GM10266 (cell line): ENCODE results near the gene PHF23.
A peak's percentile ranks its signal among the peaks of the same experiment; 100 is the strongest.

Experiments used
- DNase-seq: peaks from one replicate; pipeline ENCODE4 v3.0.0; 2012; ENCODE audit errors: extremely low spot score
- CTCF ChIP-seq: IDR thresholded peaks from 2 replicates; pipeline ENCODE4 v1.5.1; 2012; ENCODE audit warnings: mild to moderate bottlenecking, low read depth; ENCODE audit not compliant: control insufficient read depth, insufficient read depth; ENCODE audit errors: missing control alignments

Gene PHF23

GRCh38 chr17:7218758-7219157 lies 20.5 kb downstream of the PHF23 start:
- no peak for DNase-seq
- TF ChIP-seq CTCF = no peak

GRCh38 chr17:7218166-7218565 lies 21.1 kb downstream of the PHF23 start:
- DNase-seq = no peak
- TF ChIP-seq CTCF = no peak

- peak; percentile 53 for DNase-seq
- TF ChIP-seq CTCF = no peak
These were observed 21.9 kb downstream of the PHF23 start for GRCh38 chr17:7217113-7217987.

- no peak for DNase-seq
- TF ChIP-seq CTCF = no peak
These were observed 22.8 kb downstream of the PHF23 start for GRCh38 chr17:7216242-7217112.

- DNase-seq = no peak
- no peak for TF ChIP-seq CTCF
These were observed 23.5 kb downstream of the PHF23 start for GRCh38 chr17:7215652-7216180.

GRCh38 chr17:7215136-7215638 lies 24.1 kb downstream of the PHF23 start:
- no peak for DNase-seq
- TF ChIP-seq CTCF = no peak
